Right renal cortex interstitium (tissue), 3 donors: ENCODE measurements around the gene CEP63. TPM values are rescaled to one million over a fixed set of nuclear protein-coding genes. Genes with fewer than 3 reads are reported as not detected.

Source experiments
- DNase-seq, 3 donors: peaks; one replicate each; pipeline ENCODE4 v3.0.0-alpha.2; 2013; ENCODE audit warnings: low read depth in 3 of 3, low spot score in 2 of 3
- polyA plus RNA-seq, 3 donors: library from polyadenylated mRNA; unstranded; fragments of 120-200 nt; gene quantifications; one replicate each; pipeline ENCODE4 v1.2.1, GENCODE V29; 2013; ENCODE audit not compliant: insufficient read length in 3 of 3

Gene CEP63
- polyA plus RNA-seq, 3 donors = 34.2 to 43.4 (median 36.7) TPM

DNA sequence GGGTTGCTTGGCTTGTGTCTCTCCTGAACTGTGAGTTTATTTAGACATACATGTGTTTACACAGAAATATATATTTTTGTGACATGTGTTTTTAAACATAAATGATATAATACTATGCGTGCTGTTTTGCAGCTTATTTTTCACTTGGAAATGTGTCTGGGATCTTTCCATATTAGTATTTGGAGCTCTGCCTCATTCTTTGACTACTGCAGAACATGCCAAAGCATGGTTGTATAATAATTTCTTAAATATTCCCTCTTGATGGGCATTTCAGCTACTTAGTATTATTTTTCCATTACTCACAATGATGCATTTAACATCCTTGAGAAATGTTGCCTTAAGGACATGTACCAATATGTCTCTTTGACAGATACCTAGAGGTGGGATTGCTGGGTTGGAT lies 19.5 kb upstream of the CEP63 start:
- DNase-seq = no peak

DNA sequence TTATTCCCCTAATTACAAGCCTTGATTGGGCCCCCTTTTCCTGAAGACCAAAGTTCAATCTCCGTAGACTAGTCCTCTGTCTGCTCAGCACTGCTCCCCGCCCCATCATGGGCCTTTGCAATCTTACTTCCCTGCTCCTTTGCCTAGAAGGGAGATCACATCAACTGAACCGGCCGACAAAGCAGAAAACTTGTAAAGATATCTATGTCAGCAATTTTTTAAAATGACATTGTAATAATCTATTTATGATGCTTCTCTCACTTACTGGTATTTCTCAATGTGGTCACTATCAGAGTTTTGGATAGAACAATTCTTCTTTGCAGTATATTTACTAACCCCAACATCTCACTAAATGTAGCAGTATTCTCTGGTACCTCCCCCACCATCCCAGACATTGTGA lies 17.3 kb upstream of the CEP63 start:
- no peak for DNase-seq

DNA sequence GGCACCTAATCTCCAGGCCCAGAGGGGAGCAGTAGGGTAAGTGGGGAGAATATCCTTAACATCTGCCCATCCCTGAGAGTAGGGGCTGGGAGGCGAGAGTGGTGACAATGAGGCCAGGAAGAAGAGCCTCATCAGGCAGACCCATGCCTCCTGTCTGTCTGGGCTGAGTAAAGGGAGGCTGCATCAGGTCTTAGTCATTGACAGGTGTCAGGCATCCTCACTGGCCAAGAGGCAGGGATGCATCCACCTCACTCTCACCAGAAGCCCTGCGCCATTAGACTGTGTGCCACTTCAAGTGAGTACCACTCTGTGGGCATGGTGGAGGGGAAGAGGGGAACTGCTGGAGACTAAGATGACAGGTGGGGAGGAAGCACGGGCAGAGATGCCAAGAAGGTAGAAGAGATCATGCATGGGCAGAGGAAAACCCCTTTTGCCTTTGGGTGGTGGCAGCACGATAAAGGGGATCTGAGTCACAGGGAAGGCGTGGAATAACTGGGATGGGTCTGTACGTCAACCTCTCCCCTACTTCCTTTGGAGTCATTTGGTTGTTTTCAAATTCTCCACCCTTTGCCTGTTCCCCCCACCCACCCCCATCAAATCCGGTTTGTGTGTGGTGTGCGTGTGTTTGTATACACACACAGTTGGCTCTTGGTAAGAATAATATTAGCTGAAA lies 14.2 kb upstream of the CEP63 start:
- no peak for DNase-seq

- DNase-seq = no peak
Observed at GRCh38 chr3:134472831-134473230, 13.0 kb upstream of the CEP63 start.

DNA sequence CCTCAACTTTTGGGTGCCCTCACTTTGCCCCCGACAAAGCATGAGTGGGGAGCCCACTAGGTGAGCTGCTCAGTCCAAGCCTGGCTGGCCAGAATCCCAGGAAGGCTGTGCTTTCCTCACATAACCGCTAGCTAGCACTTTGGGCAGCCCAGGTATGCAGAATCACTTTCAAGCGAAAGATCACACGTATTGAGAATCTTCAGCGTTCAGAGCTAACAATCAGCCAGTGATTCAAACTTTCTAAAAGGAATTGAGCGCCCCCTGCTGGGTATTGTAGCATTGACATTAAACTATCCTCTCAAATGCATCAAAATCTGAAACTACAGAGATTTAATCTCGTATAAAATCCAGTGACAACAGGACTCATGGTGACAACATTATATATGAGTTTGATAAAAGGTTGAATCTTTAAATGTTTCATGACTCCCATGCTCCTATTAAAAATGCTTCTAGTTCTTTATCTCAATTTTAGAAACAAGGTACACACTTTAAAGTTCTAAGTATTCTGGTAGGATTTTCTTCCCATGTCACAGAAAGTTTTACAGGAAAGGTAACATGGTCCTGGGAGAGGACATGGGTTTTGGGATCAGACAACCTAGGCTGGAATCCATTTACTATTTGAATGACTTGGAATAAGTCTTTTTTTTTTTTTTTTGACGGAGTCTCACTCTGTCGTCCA lies 11.8 kb upstream of the CEP63 start:
- peak in 2 of 3 donors; percentile 68 to 79 for DNase-seq

DNA sequence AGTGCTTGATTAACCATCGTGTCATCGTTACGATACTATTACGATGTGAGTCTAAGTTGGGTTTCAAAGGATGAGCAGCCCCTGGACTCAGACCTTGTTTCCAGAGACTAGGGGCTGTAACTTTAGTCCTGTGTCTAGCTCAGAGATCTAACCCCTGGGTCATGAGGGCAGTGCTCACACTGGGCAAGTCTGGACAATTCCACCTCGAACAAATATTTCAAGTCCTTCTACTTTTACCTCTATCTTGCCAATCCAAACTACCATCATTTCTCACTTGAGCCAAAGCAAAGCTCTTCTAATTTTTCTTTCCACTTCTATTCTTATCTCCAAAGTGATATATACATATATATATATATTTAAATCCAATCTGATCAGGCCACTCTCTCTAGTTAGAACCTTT lies 10.9 kb upstream of the CEP63 start:
- no peak for DNase-seq

GRCh38 chr3:134476306-134476705 lies 9.6 kb upstream of the CEP63 start:
- no peak for DNase-seq

DNA sequence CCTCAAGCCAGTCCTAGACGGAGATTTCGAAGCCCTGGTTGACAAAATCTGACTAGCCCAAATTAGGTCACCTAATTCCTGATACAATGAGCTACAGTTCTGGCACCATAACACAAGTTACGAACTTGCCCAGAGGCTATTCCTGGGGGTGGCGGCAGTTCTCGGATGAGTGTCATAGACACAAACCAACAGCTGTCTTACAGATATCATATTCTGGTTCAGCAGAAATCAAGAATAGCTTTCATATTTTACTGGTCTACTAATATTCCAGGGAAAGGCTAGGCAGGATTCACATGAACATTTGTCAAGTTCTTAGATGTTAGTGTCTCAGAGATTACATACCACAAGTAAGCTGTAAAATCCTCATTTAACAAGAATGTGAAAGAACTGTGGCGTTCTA lies 8.9 kb upstream of the CEP63 start:
- DNase-seq = no peak

- DNase-seq = no peak
Observed at GRCh38 chr3:134477938-134478337, 7.9 kb upstream of the CEP63 start.

DNA sequence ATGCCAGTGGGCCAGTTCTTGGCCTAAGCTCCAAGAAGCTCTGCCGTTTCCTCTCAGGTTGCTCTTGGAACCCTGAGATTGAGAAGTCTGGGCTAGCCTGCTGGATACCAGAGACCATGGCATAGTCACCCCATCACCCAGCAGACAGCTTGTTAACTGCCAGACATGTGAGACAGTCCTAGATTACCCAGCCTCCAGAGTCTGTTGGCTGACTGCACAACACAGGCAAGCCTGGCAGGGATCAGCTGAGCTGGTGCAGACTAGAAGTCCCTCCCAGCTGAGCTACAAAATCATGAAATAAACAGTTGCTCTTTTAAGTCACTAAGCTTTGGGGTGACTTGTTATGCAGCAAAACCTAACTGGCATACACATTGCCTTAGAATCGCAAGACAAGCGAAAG lies 5.3 kb upstream of the CEP63 start:
- no peak for DNase-seq

GRCh38 chr3:134481166-134481565 lies 4.7 kb upstream of the CEP63 start:
- DNase-seq = no peak

- DNase-seq = no peak
Observed at GRCh38 chr3:134482622-134483021, 3.2 kb upstream of the CEP63 start.

DNA sequence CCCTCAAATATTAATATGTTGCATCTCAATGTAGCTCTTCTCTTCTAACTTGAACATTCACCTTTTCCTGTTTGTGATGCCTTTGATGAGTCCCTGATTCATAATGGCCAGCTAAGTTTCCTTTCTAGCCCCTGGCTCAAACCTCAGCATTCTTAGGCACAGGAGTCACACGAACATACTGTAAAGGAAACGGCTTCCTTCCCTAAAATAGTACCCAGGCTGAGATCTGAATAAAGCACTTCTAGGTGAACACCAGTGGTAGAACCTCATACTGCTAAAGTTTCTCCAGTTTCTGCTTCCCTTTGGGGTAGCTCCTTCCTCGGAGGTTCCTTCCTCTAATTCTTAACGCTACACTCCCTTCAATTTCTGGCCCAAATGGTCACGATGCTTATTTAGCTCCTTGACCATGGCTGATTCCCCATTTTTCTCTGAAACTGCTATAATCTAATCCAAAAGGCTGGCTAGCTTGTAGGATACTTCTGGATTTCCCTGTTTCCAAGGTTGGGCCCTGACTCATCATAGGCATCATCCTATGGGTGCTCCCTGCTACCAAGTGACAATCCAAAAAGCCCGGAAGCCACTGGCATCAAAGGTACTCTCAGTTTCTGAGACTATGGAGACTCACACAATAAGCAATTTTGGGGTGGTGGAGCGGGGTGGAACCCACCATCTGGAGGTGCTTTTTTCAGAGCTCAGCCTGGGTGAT lies 2.5 kb upstream of the CEP63 start:
- DNase-seq = no peak

DNA sequence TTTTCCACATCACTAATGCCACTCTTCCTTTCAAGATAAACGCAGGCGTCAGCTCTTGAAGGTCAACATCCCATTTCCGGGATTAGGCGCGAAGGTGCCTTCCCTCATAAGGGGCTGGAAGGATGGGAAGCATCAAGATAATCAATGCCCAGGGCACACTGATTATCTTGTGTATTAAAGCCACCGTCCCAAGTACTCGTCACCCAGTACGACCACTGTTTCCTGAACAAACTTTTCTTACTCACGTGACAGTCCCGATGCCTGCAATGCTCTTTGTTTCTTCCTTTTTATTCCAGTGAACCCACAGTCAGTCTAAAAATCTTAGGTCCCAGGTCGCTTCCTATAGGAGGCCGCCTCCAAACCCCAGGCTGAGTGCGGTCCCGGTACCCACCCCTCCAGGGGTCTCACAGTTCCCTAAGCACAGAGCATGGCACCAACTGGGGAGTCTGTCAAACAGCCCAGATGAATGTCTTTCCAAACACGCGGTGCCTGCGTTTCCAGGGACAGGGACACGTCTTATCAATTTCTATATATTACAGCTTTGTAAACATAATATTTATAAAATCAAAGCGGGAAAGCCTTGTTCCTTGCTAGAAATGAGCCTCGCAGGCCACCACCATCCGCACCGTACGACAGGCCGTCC lies 661 bp upstream of the CEP63 start:
- DNase-seq = peak in 1 of 3 donors; percentile 39

GRCh38 chr3:134486577-134487041 lies 752 bp downstream of the CEP63 start:
- DNase-seq = peak in 1 of 3 donors; percentile 29

DNA sequence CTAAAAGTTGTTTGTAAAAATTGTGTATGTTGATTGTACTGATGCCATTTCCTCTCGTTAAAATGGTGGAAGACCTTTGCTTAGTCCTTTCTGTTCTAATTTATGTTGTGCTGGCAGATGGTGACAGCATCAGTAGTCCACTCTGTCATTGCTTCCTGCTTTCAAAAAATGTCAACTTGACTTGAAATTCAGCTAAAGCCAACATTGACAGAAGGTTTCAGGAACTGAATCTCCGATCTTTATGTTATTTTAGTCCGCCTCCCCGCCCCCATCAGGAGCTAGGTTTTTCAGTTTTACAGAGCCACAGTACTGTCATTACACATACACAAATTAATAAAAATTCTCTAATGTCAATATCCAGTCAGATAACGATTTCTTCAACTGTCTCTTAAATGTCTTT lies 1.5 kb downstream of the CEP63 start:
- no peak for DNase-seq

DNA sequence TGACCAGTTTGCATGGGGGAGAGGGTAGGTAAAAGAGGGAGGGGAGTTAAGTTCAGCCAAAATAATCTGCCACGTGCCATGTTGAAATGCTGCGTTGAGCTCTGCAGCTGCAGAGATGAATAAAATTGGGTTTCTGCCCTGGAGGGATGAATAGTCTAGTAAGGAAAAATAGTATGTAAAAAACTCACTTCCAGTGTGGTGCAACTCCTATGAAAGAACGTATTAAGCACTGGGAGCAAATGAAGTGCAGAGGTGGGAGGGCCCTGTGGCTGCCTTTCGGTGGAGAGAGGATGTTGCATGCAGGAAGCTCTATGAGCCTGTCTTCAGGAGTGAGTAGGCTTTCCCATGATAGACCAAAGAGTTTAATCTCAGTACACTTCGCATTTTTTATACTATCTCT lies 8.6 kb downstream of the CEP63 start:
- no peak for DNase-seq

DNA sequence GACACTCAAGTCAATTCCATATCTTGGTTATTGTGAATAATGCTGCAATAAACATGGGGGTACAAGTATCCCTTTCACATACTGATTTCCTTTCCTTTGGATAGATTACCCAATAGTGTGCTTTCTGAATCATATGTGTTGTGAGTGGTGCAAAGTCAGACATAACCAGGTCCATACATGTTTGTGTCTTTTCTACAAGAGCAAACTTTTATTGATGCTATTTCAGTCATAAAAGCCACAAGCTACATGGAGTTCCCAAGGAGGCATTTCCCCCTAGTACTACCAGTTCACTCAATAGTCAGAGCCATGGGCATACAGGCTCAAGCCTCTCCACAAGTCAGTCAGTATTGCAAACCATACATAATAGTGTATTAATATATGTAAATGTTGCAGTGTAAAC lies 10.1 kb downstream of the CEP63 start:
- no peak for DNase-seq

DNA sequence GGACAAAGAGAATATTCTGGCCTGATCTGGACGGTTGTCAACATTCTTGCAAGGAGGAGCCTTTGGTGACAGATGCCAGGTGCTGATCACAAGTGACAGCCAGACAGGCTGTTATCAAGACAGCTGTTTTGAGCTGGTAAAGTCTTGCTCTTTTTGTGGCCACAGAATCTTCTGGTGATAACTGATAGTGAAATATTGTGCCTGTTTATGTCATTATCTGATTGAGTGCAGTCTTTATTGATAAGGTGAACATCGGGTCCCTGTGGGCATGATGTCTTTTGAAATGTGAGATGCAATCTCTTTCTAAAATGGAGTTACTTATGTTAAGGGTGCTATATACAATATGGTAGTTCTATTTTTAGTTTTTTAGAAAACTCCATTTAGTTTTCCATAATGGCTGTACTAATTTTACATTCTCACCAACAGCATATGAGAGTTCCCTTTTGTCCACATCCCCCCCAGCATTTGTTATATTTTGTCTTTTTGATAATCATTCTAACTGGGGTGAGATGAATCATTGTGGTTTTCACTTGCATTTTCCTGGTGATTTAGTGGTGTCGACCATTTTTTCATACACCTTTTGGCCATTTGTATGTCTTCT lies 10.7 kb downstream of the CEP63 start:
- DNase-seq = no peak

DNA sequence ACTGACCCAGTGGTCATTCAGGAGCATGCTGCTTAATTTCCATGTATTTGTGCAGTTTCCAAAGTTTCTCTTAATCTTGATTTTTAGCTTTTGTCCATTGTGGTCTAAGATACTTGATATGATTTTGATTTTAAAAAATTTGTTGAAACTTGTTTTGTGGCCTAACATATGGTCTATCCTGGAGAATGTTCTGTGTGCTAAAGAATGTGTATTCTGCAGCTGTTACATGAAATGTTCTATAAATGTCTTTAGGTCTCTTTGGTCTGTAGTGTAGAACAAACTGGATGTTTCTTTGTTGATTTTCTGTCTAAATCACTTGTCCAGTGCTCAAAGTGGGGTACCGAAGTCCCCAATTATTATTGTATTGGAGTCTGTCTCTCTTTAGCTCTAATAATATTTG lies 17.4 kb downstream of the CEP63 start:
- no peak for DNase-seq

DNA sequence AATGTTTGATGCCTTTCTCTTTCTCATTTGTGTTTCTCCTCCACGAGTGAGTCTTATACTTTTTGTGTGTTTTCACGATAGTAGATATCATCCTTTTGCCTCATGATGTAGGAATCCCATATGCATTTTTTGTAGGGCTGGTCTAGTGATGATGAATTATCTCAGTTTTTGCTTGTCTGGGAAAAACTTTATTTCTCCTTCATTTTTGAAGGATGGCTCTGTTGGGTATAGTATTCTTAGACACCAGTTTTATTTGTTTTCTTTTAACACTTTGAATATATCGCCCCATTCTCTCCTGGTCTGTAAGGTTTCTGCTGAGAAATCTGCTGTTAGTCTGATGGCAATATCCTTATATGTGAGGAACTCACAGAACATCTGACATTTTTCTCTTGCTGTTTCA lies 18.3 kb downstream of the CEP63 start:
- no peak for DNase-seq
